Right lobe of liver (tissue), 6 donors: Measurements from ENCODE around the gene RPIA. TPM values are rescaled to one million over a fixed set of nuclear protein-coding genes. Genes with fewer than 3 reads are reported as not detected.

Experiments used
- ATAC-seq, 4 donors: fragments of 200-7000 bp; cut with Tn5 transposase; one replicate each; pipeline ENCODE4 v1.9.1; 2020; ENCODE audit warnings: mild to moderate bottlenecking in 4 of 4, moderate library complexity in 4 of 4
- DNase-seq, 3 donors: peaks; one replicate each; pipeline ENCODE4 v3.0.0-alpha.2; 2020
- H3K27ac ChIP-seq, 3 donors: fragments of 200-600 bp; one replicate each; pipeline ENCODE4 v1.8.0; 2022
- H3K27me3 ChIP-seq, 2 donors: fragments of 200-600 bp; one replicate each; pipeline ENCODE4 v1.8.0; 2022
- H3K36me3 ChIP-seq, 4 donors: fragments of 200-600 bp; sonication (generic) in 1 of 4; one replicate each; pipeline versions ENCODE4 v1.5.1 to v1.8.0; 2017 to 2022; ENCODE audit warnings: control low read depth in 1 of 4
- H3K4me1 ChIP-seq, 4 donors: fragments of 200-600 bp; sonication (generic) in 1 of 4; one replicate each; pipeline versions ENCODE4 v1.5.1 to v1.8.0; 2017 to 2022; ENCODE audit warnings: control low read depth in 1 of 4
- H3K4me3 ChIP-seq, 3 donors: fragments of 200-600 bp; one replicate each; pipeline ENCODE4 v1.8.0; 2022
- H3K9me3 ChIP-seq, 4 donors: fragments of 200-600 bp; sonication (generic) in 1 of 4; one replicate each; pipeline versions ENCODE4 v1.5.1 to v1.8.0; 2017 to 2022; ENCODE audit warnings: control low read depth in 1 of 4
- CTCF ChIP-seq, 4 donors: fragments of 200-600 bp in 3 of 4; fragments of 450-650 bp in 1 of 4; IDR thresholded peaks; one replicate each; pipeline versions ENCODE4 v1.5.1 to v1.8.0; 2016 to 2022; ENCODE audit warnings: antibody characterized with exemption in 4 of 4, mild to moderate bottlenecking in 2 of 4
- POLR2A ChIP-seq: fragments of 450-650 bp; IDR thresholded peaks from one replicate; pipeline ENCODE4 v1.6.1; 2017; ENCODE audit warnings: antibody characterized with exemption, mild to moderate bottlenecking
- WGBS: methylation state at CpG from one replicate; pipeline ENCODE4 v1.1.6; 2018; ENCODE audit warnings: low coverage, low lambda C conversion rate; ENCODE audit not compliant: insufficient coverage; ENCODE audit errors: missing lambda C conversion rate; 5-methylcytosine and 5-hydroxymethylcytosine counted together
- intact Hi-C, 2 donors: fragments of 100-400 bp; cut with DNase I; formaldehyde crosslinking; loops; one replicate each; pipeline versions ENCODE4 v1.11.2 to v1.14.1; 2022
- total RNA-seq, 6 experiments: library from RNA; depleted of rRNA in 2 of 6; stranded (reverse); fragments of >200 nt in 2 of 6; fragmentation: NEBNext Ultra II Directional in 3 of 6; extraction: Animal tissue kit (Norgen Biotek cat#: 25700) in 3 of 6; gene quantifications; one replicate each; pipeline versions ENCODE4 v1.1.0 to v1.2.4, GENCODE V29; 2016 to 2023
- donor health status: DM: no; HTN: yes; CAD: no.
- donor health status: DM: no; HTN: no; CAD: no.
- donor health status: DM: no; HTN: no; CAD: no.
- donor health status: DM: no; HTN: yes; CAD: no.
- donor health status: DM: no; HTN: yes; CAD: no.

Gene RPIA
- total RNA-seq, 6 experiments from 2014 or later = 2.2 to 4.8 (median 3.2) TPM

DNA sequence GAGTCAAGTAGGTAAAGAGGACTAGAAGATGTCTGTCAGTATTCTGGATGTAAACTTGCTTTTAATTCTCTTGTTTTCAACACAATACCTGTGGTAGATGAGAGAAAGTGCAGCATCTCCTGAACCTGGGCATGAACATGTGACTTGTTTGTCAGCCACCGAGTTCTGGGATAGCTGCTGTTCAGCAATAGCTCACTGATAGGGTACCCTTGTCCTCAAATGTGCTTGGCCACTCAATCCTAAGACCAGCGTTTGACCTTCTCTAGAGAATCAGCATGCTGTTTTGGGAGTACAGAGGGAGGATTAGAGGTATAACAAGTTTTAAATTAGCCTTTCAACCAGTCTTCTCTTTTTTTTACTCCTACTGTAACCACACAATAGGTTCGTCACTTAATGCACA is 23.2 kb downstream of the RPIA start:
- no peak for ATAC-seq
- Histone ChIP-seq H3K4me1 (no peaks in the 10 kb centered on the region), H3K27ac (no peak overlapping the region), H3K36me3 (no peaks in the 10 kb centered on the region), H3K27me3 (no peaks in the 10 kb centered on the region), H3K9me3 (no peaks in the 10 kb centered on the region), H3K4me3 (no peak overlapping the region)
- no peak for DNase-seq
- no peak for TF ChIP-seq CTCF (IDR thresholded peaks at IDR 0.05)
- no peak for TF ChIP-seq POLR2A
- 97% methylated on average over 3 of the region's 3 CpGs for WGBS
- intact Hi-C loops = no loop called here

DNA sequence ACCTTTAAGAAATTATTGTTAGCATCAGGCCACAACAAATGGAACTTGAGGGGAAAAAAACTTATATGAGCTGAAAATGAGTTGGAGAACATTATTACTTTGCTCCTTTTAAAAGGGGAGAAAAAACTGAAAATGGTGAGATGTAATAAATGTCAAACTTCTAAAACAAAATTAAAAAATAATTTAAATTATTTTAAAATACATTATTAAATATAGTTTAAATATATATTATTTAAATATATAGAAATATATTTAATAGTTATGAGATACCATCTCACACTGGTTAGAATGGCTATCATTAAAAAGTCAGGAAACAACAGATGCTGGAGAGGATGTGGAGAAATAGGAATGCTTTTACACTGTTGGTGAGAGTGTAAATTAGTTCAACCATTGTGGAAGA is 28.9 kb downstream of the RPIA start:
- intact Hi-C loops = no loop called here
- Histone ChIP-seq H3K4me3 (no peak overlapping the region), H3K27me3 (no peaks in the 10 kb centered on the region), H3K4me1 (no peaks in the 10 kb centered on the region), H3K9me3 (no peaks in the 10 kb centered on the region), H3K36me3 (no peaks in the 10 kb centered on the region), H3K27ac (no peak overlapping the region)
- no peak for TF ChIP-seq POLR2A
- no peak for TF ChIP-seq CTCF (IDR thresholded peaks at IDR 0.05)
- ATAC-seq (no peak), DNase-seq (no peak)

- no peak for TF ChIP-seq POLR2A
- TF ChIP-seq CTCF (IDR thresholded peaks at IDR 0.05) = no peak
- DNase-seq = no peak
- ATAC-seq = no peak
- Histone ChIP-seq H3K9me3 (no peaks in the 10 kb centered on the region), H3K27me3 (no peaks in the 10 kb centered on the region), H3K4me1 (no peaks in the 10 kb centered on the region), H3K4me3 (no peak overlapping the region), H3K27ac (no peak overlapping the region), H3K36me3 (no peaks in the 10 kb centered on the region)
- intact Hi-C loops = no loop called here
- WGBS = 85% methylated on average over 2 of the region's 2 CpGs
These were observed 29.8 kb downstream of the RPIA start for GRCh38 chr2:88721268-88721667.

- H3K4me1 ChIP-seq = no peaks in the 10 kb centered on the region
- H3K27ac ChIP-seq = no peak overlapping the region
- no peak for DNase-seq
- WGBS = 83% methylated on average over 4 of the region's 4 CpGs
- no peaks in the 10 kb centered on the region for H3K9me3 ChIP-seq
- TF ChIP-seq POLR2A (no peak), CTCF (IDR thresholded peaks at IDR 0.05) (no peak)
- no peak for ATAC-seq
- H3K27me3 ChIP-seq = no peaks in the 10 kb centered on the region
- no peaks in the 10 kb centered on the region for H3K36me3 ChIP-seq
- intact Hi-C loops = no loop called here
- no peak overlapping the region for H3K4me3 ChIP-seq
These were observed 33.3 kb downstream of the RPIA start for GRCh38 chr2:88724643-88725332.
